AG10803 (cell line): ENCODE measurements around the gene DIO1.
A peak's percentile ranks its signal among the peaks of the same experiment; 100 is the strongest.

Source experiments
- DNase-seq: peaks from one replicate; pipeline ENCODE4 v3.0.0; 2010; ENCODE audit warnings: low read depth
- H3K4me3 ChIP-seq: 2 replicates; pipeline ENCODE4 v1.5.1; 2011; ENCODE audit warnings: mild to moderate bottlenecking, low read length, control low read depth
- CTCF ChIP-seq: conservative IDR thresholded peaks from 2 replicates; pipeline ENCODE4 v1.5.1; 2011; ENCODE audit warnings: mild to moderate bottlenecking, low read length, control low read depth, inconsistent platforms

DIO1 gene

GRCh38 chr1:53911442-53911841 lies 17.5 kb downstream of the DIO1 start:
- TF ChIP-seq CTCF = no peak
- no peak for DNase-seq
- H3K4me3 ChIP-seq = no peak overlapping the region

- TF ChIP-seq CTCF = no peak
- H3K4me3 ChIP-seq = no peak overlapping the region
- DNase-seq = no peak
Observed at GRCh38 chr1:53913352-53914033, 19.5 kb downstream of the DIO1 start.

- no peak for TF ChIP-seq CTCF
- no peak for DNase-seq
- no peak overlapping the region for H3K4me3 ChIP-seq
Observed at GRCh38 chr1:53918343-53918742, 24.4 kb downstream of the DIO1 start.

- no peak overlapping the region for H3K4me3 ChIP-seq
- DNase-seq = peak; percentile 17
- TF ChIP-seq CTCF = no peak
Observed at GRCh38 chr1:53919675-53920066, 25.7 kb downstream of the DIO1 start.

GRCh38 chr1:53927376-53927881 lies 33.4 kb downstream of the DIO1 start:
- no peak for TF ChIP-seq CTCF
- no peak overlapping the region for H3K4me3 ChIP-seq
- DNase-seq = no peak

GRCh38 chr1:53929246-53929960 lies 35.4 kb downstream of the DIO1 start:
- no peak for DNase-seq
- H3K4me3 ChIP-seq = no peak overlapping the region
- TF ChIP-seq CTCF = no peak

GRCh38 chr1:53930932-53931331 lies 36.9 kb downstream of the DIO1 start:
- H3K4me3 ChIP-seq = no peak overlapping the region
- no peak for DNase-seq
- TF ChIP-seq CTCF = no peak
